Omental fat pad (tissue), 4 donors: ENCODE results near the gene C19orf85. TPM values are rescaled to one million over a fixed set of nuclear protein-coding genes. Genes with fewer than 3 reads are reported as not detected.

ENCODE experiments used
- ATAC-seq: fragments of 150-250 bp; one replicate; pipeline ENCODE4 v1.9.1; 2016; ENCODE audit warnings: mild to moderate bottlenecking, moderate library complexity; ENCODE audit not compliant: low FRiP score
- DNase-seq: peaks from one replicate; pipeline ENCODE4 v3.0.0-alpha.2; 2019; ENCODE audit warnings: low spot score
- CTCF ChIP-seq, 3 donors: fragments of 450-650 bp; IDR thresholded peaks; one replicate each; pipeline ENCODE4 v1.5.1; 2016 to 2017; ENCODE audit warnings: antibody characterized with exemption in 3 of 3, mild to moderate bottlenecking in 3 of 3, moderate library complexity in 2 of 3
- total RNA-seq, 4 donors: library from RNA; depleted of rRNA; stranded (reverse); fragments of >200 nt; gene quantifications; one replicate each; pipeline ENCODE4 v1.1.0, GENCODE V29; 2016

Gene C19orf85
- total RNA-seq, 4 donors from 2014 or later = not detected

GRCh38 chr19:55474269-55475265 lies 10.0 kb upstream of the C19orf85 start:
- no peak for TF ChIP-seq CTCF (IDR thresholded peaks at IDR 0.05)
- ATAC-seq = no peak
- DNase-seq = no peak

GRCh38 chr19:55473225-55474012 lies 8.9 kb upstream of the C19orf85 start:
- DNase-seq (no peak), ATAC-seq (no peak)
- TF ChIP-seq CTCF (IDR thresholded peaks at IDR 0.05) = no peak

GRCh38 chr19:55472463-55472862 lies 7.9 kb upstream of the C19orf85 start:
- TF ChIP-seq CTCF (IDR thresholded peaks at IDR 0.05) = no peak
- no peak for ATAC-seq
- no peak for DNase-seq

GRCh38 chr19:55471266-55471665 lies 6.7 kb upstream of the C19orf85 start:
- no peak for TF ChIP-seq CTCF (IDR thresholded peaks at IDR 0.05)
- DNase-seq (no peak), ATAC-seq (no peak)

GRCh38 chr19:55468054-55468393 lies 3.5 kb upstream of the C19orf85 start:
- ATAC-seq (no peak), DNase-seq (no peak)
- no peak for TF ChIP-seq CTCF (IDR thresholded peaks at IDR 0.05)

GRCh38 chr19:55467236-55468053 lies 2.9 kb upstream of the C19orf85 start:
- DNase-seq = peak; percentile 66
- peak; percentile 89 for ATAC-seq
- peak in 2 of 3 donors; percentile 53 to 85 for TF ChIP-seq CTCF (IDR thresholded peaks at IDR 0.05)
